ENCODE measurements around the gene SENP8.

Gene SENP8

GRCh38 chr15:72182244-72182643, 64.0 kb downstream of the SENP8 start:
- no peak overlapping the region for H3K4me3 ChIP-seq (ENCODE audit: low read depth, low read length)
- DNase-seq (ENCODE audit: low read depth) = no peak
- no peak for TF ChIP-seq CTCF (IDR thresholded peaks at IDR 0.05; ENCODE audit: low read depth, low read length, missing control alignments)

DNA sequence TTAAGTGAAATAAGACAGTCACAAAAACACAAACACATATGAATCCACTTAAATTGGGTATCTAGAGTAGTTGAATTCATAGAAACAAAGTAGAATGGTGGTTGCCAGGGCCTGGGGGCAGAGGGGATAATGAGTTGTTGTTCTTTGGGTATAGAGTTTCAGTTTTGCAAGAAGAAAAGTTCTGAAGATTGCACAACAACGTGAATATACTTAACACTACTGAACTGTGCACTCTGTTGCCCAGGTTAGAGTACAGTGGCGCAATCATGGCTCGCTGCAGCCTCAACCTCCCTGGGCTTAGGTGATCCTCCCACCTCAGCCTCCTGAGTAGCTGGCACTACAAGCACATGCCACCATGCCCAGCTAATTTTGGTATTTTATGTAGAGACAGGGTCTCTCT, 64.5 kb downstream of the SENP8 start:
- no peak for DNase-seq (ENCODE audit: low read depth)
- no peak overlapping the region for H3K4me3 ChIP-seq (ENCODE audit: low read depth, low read length)
- TF ChIP-seq CTCF (IDR thresholded peaks at IDR 0.05; ENCODE audit: low read depth, low read length, missing control alignments) = no peak

- H3K4me3 ChIP-seq (ENCODE audit: low read depth, low read length) = no peak overlapping the region
- TF ChIP-seq CTCF (IDR thresholded peaks at IDR 0.05; ENCODE audit: low read depth, low read length, missing control alignments) = no peak
- DNase-seq (ENCODE audit: low read depth) = no peak
These were observed 65.6 kb downstream of the SENP8 start for GRCh38 chr15:72183781-72184164.

DNA sequence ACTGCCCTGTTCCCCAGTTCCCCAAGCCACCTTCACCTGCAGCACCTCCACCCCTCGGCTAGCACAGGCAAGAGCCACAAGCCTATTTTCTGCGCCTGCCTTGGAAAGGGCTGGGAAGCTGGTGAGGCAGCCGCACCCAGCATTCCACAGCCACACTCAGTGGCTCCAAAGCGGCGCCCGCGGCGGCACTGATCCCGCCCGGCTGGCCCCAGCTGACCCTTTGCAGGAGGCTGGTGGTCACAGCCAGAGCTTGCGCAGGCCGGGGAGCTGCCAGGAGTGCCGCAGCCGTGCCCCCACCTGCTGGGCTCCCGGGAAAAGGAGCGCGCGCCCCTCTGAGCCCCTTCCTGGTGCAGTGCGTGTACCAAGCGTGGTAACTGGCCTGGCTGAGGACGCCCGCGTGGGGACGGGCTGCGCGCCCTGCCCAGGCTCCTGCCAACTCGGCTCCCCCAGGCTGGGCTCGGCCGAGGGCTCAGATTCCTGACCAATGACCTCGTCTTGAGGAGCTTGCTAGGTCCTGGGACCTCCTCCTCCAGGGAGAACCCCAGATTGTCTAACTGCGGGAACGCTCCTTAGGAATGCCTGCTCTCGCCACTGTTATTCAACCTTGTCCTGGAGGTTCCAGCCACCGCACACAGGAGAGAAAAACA, 66.1 kb downstream of the SENP8 start:
- no peak for DNase-seq (ENCODE audit: low read depth)

DNA sequence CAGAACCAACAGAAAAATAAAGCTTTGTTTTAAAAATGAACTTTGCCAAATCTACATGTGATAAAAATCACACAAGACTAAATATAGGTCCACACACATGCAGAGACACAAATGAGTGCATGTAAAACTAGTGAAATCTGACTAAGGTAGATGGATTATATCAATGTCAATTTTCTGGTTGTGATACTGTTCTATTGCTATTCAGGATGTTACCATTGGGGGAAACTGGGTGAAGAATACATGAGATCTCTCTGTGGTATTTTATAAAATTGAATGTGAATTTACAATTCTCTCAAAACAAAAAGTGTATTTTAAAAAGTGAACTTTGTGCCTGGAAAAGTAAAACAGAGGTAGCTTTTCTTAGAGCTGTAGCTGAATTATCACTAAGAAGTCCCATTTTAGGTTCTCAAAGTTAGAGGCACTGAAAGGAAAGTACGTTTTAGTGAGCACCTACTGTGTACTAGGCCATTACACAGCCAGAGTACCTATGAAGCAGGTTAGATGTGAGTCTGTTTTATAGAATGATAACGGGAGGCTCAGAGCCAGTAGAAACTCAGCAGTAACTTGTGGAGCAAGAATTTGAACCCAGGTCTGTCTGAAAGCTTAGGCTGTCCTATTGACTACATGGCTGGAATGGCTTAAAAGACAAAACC, 71.2 kb downstream of the SENP8 start:
- DNase-seq (ENCODE audit: low read depth) = no peak
- no peak overlapping the region for H3K4me3 ChIP-seq (ENCODE audit: low read depth, low read length)
- TF ChIP-seq CTCF (IDR thresholded peaks at IDR 0.05; ENCODE audit: low read depth, low read length, missing control alignments) = no peak

More for the DNA sequence above, 66.1 kb downstream of the SENP8 start:
- no peak overlapping the region for H3K4me3 ChIP-seq (ENCODE audit: low read depth, low read length)
- no peak for TF ChIP-seq CTCF (IDR thresholded peaks at IDR 0.05; ENCODE audit: low read depth, low read length, missing control alignments)

DNA sequence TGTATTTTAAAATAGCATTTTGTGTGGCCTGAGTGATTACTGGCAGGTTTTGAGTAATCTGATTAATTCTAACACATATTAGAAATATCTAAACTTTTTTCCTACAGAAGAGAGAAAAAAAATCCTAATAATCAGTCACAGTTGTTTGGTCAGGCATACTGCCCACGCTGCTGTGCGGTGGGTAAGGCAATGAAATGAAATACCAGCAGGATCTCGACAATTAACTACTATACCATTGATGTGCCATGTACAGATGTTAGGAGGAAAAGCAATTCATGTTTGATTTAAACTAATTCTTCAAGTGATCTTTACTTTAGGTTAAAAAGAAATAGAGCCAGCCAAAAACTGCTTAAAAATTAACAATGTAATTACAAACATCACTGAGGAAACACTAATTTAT, 74.2 kb downstream of the SENP8 start:
- H3K4me3 ChIP-seq (ENCODE audit: low read depth, low read length) = no peak overlapping the region
- DNase-seq (ENCODE audit: low read depth) = no peak
- TF ChIP-seq CTCF (IDR thresholded peaks at IDR 0.05; ENCODE audit: low read depth, low read length, missing control alignments) = no peak

All from GM12864 (cell line).